Neural cell (in vitro differentiated cells): ENCODE measurements around the gene ICA1L. TPM values are rescaled to one million over a fixed set of nuclear protein-coding genes. Genes with fewer than 3 reads are reported as not detected.

Experiments used
- H2AFZ ChIP-seq: fragments of 200-600, 300-800 bp; sonication (generic), shearing (Covaris generic); 2 replicates; pipeline ENCODE4 v1.6.0; 2014; ENCODE audit warnings: low read depth, mild to moderate bottlenecking, antibody characterized with exemption, low read length, moderate library complexity
- H3F3A ChIP-seq: fragments of 200-600 bp; shearing (Covaris generic); 2 replicates; pipeline ENCODE4 v1.6.1; 2016; ENCODE audit warnings: mild to moderate bottlenecking, moderate library complexity, mixed read lengths, antibody characterized with exemption, low read length; ENCODE audit not compliant: insufficient read depth, poor library complexity, severe bottlenecking
- H3K27ac ChIP-seq: fragments of 200-600, 300-800 bp; sonication (generic), shearing (Covaris generic); 2 replicates; pipeline ENCODE4 v1.5.1; 2014; ENCODE audit warnings: mild to moderate bottlenecking, low read length, moderate library complexity
- H3K27me3 ChIP-seq: fragments of 300-800, 200-600 bp; sonication (generic), shearing (Covaris generic); 2 replicates; pipeline ENCODE4 v1.6.0; 2014; ENCODE audit warnings: mild to moderate bottlenecking, low read depth, low read length, moderate library complexity; ENCODE audit not compliant: insufficient read depth
- H3K36me3 ChIP-seq: fragments of 300-800, 200-600 bp; sonication (generic), shearing (Covaris generic); 2 replicates; pipeline ENCODE4 v1.5.1; 2014; ENCODE audit warnings: mild to moderate bottlenecking, antibody characterized with exemption, low read length, moderate library complexity; ENCODE audit not compliant: insufficient read depth
- H3K4me2 ChIP-seq: fragments of 300-800, 200-600 bp; sonication (generic), shearing (Covaris generic); 2 replicates; pipeline ENCODE4 v1.6.0; 2014; ENCODE audit warnings: mild to moderate bottlenecking, low read length
- H3K4me3 ChIP-seq: fragments of 300-800, 200-600 bp; sonication (generic), shearing (Covaris generic); 2 replicates; pipeline ENCODE4 v1.5.1; 2014; ENCODE audit warnings: mild to moderate bottlenecking, low read length, moderate library complexity
- H3K79me2 ChIP-seq: fragments of 200-600 bp; shearing (Covaris generic); replicated peaks from 2 replicates; pipeline ENCODE4 v1.6.0; 2014; ENCODE audit warnings: mild to moderate bottlenecking, low read length, moderate library complexity; ENCODE audit not compliant: insufficient read depth
- H3K9ac ChIP-seq: fragments of 300-800, 200-600 bp; sonication (generic), shearing (Covaris generic); 2 replicates; pipeline ENCODE4 v1.6.1; 2016; ENCODE audit warnings: mild to moderate bottlenecking, low read length, mixed read lengths
- H3K9me2 ChIP-seq: fragments of 200-600 bp; shearing (Covaris generic); 2 replicates; pipeline ENCODE4 v1.6.1; 2016; ENCODE audit warnings: mild to moderate bottlenecking, low read length, mixed read lengths; ENCODE audit not compliant: insufficient read depth
- H3K9me3 ChIP-seq: fragments of 200-600, 300-800 bp; sonication (generic), shearing (Covaris generic); 2 replicates; pipeline ENCODE4 v1.6.1; 2016; ENCODE audit warnings: mild to moderate bottlenecking, mixed run types, low read length, moderate library complexity, mixed read lengths
- H4K20me1 ChIP-seq: fragments of 200-600 bp; shearing (Covaris generic); 2 replicates; pipeline ENCODE4 v1.6.1; 2016; ENCODE audit warnings: mild to moderate bottlenecking, mixed run types; ENCODE audit not compliant: insufficient read depth
- CTCF ChIP-seq: fragments of 450-650 bp; IDR thresholded peaks from 2 replicates; pipeline ENCODE4 v1.5.1; 2014; ENCODE audit warnings: antibody characterized with exemption, mild to moderate bottlenecking, moderate library complexity; ENCODE audit not compliant: poor library complexity, severe bottlenecking
- EP300 ChIP-seq: fragments of 450-650 bp; conservative IDR thresholded peaks from 2 replicates; pipeline ENCODE4 v1.6.1; 2014; ENCODE audit warnings: antibody characterized with exemption, mild to moderate bottlenecking, moderate library complexity; ENCODE audit not compliant: poor library complexity, severe bottlenecking
- EZH2 ChIP-seq: fragments of 200-600, 300-800 bp; shearing (Covaris generic), sonication (generic); IDR thresholded peaks from 2 replicates; pipeline ENCODE4 v1.6.1; 2014; ENCODE audit warnings: antibody characterized with exemption, low read length, borderline replicate concordance, mild to moderate bottlenecking; ENCODE audit not compliant: insufficient read depth, poor library complexity, severe bottlenecking
- MXI1 ChIP-seq: fragments of 450-650 bp; conservative IDR thresholded peaks from 2 replicates; pipeline ENCODE4 v1.6.1; 2014; ENCODE audit warnings: antibody characterized with exemption, mild to moderate bottlenecking; ENCODE audit not compliant: poor library complexity, severe bottlenecking
- RAD21 ChIP-seq: fragments of 450-650 bp; conservative IDR thresholded peaks from 2 replicates; pipeline ENCODE4 v1.6.1; 2014; ENCODE audit warnings: antibody characterized with exemption, mild to moderate bottlenecking, moderate library complexity
- REST ChIP-seq: IDR thresholded peaks from 2 replicates; pipeline ENCODE4 v1.6.1; 2012; ENCODE audit warnings: borderline replicate concordance
- SMC3 ChIP-seq: fragments of 450-650 bp; conservative IDR thresholded peaks from 2 replicates; pipeline ENCODE4 v1.6.1; 2014; ENCODE audit warnings: antibody characterized with exemption, mild to moderate bottlenecking, moderate library complexity; ENCODE audit not compliant: poor library complexity
- polyA plus RNA-seq: library from polyadenylated mRNA; depleted of rRNA; stranded (reverse); fragments of >200 nt; gene quantifications from 2 replicates; pipeline ENCODE4 v1.2.3, GENCODE V29; 2014

ICA1L gene
- polyA plus RNA-seq, 1 donor from 2014 or later: 61.4 TPM

DNA sequence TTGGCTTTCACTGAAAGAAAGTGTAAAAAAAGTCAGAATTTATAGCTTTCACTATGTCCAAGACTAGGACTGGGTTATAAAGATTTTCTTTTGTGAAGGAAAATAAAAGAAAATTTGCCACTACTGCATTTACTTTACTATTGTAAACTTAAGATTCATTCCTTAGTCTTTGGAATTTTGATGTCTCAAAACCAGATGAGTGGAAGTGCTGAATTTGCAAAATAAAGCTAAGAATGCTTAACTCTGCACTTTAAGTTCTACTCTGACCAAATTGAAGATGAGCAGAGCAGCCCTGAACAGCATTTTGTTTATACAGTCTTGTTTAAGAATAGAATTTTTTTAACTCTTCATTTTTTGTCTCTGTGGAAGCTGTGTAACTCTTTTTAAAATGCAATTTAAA, 102.4 kb downstream of the ICA1L start:
- Histone ChIP-seq H3K27ac (no peak overlapping the region), H4K20me1 (no peaks in the 10 kb centered on the region), H2AFZ (no peak overlapping the region)

GRCh38 chr2:202768273-202768672, 103.3 kb downstream of the ICA1L start:
- H2AFZ ChIP-seq: no peak overlapping the region
- H3K9me3 ChIP-seq: no peaks in the 10 kb centered on the region
- TF ChIP-seq EZH2 (no peak), REST (no peak)
- H3F3A ChIP-seq: no peaks in the 10 kb centered on the region
- H3K9ac ChIP-seq: no peak overlapping the region
- H3K4me3 ChIP-seq: no peak overlapping the region
- H3K79me2 ChIP-seq: no peaks in the 10 kb centered on the region
- no peak overlapping the region for H3K27ac ChIP-seq
- no peaks in the 10 kb centered on the region for H3K36me3 ChIP-seq
- no peak overlapping the region for H3K4me2 ChIP-seq
- no peaks in the 10 kb centered on the region for H3K9me2 ChIP-seq
- H4K20me1 ChIP-seq: no peaks in the 10 kb centered on the region
- H3K27me3 ChIP-seq: no peaks in the 10 kb centered on the region

More for the DNA sequence above, 102.4 kb downstream of the ICA1L start:
- Histone ChIP-seq H3K4me3 (no peak overlapping the region), H3K36me3 (no peaks in the 10 kb centered on the region), H3K9ac (no peak overlapping the region), H3K79me2 (no peaks in the 10 kb centered on the region), H3K9me3 (no peaks in the 10 kb centered on the region), H3F3A (no peaks in the 10 kb centered on the region), H3K27me3 (no peaks in the 10 kb centered on the region), H3K9me2 (no peaks in the 10 kb centered on the region), H3K4me2 (no peak overlapping the region)
- TF ChIP-seq SMC3 (no peak), MXI1 (no peak), EP300 (no peak), CTCF (no peak), REST (no peak), EZH2 (no peak), RAD21 (no peak)
